KOPT-K1 (cell line): ENCODE results near the gene GJA3.

Experiments
- H3K27ac ChIP-seq: fragments of 200-600 bp; sonication (generic); 2 replicates; pipeline ENCODE4 v1.5.1; 2016; ENCODE audit warnings: antibody characterized with exemption, mild to moderate bottlenecking, low read depth, low read length; ENCODE audit not compliant: poor library complexity, severe bottlenecking
- H3K36me3 ChIP-seq: fragments of 200-600 bp; sonication (generic); 2 replicates; pipeline ENCODE4 v1.5.1; 2017; ENCODE audit warnings: antibody characterized with exemption, mild to moderate bottlenecking, low read length, moderate library complexity; ENCODE audit not compliant: insufficient read depth
- H3K9me3 ChIP-seq: fragments of 200-600 bp; sonication (generic); 2 replicates; pipeline ENCODE4 v1.5.1; 2017; ENCODE audit warnings: antibody characterized with exemption, low read length, mild to moderate bottlenecking; ENCODE audit not compliant: insufficient read depth, poor library complexity, severe bottlenecking

Gene GJA3

GRCh38 chr13:20109037-20109436 lies 51.8 kb downstream of the GJA3 start:
- Histone ChIP-seq H3K9me3 (no peaks in the 10 kb centered on the region), H3K27ac (no peak overlapping the region), H3K36me3 (no peaks in the 10 kb centered on the region)

GRCh38 chr13:20106742-20107141 lies 54.1 kb downstream of the GJA3 start:
- Histone ChIP-seq H3K36me3 (no peaks in the 10 kb centered on the region), H3K9me3 (no peaks in the 10 kb centered on the region), H3K27ac (no peak overlapping the region)

- H3K9me3 ChIP-seq, result no peaks in the 10 kb centered on the region
- no peaks in the 10 kb centered on the region for H3K36me3 ChIP-seq
- no peak overlapping the region for H3K27ac ChIP-seq
Measured at GRCh38 chr13:20105161-20105689, 55.6 kb downstream of the GJA3 start.

GRCh38 chr13:20102525-20103180 lies 58.2 kb downstream of the GJA3 start:
- Histone ChIP-seq H3K27ac (no peak overlapping the region), H3K9me3 (no peaks in the 10 kb centered on the region), H3K36me3 (no peaks in the 10 kb centered on the region)

GRCh38 chr13:20101467-20102316 lies 59.2 kb downstream of the GJA3 start:
- no peaks in the 10 kb centered on the region for H3K36me3 ChIP-seq
- no peaks in the 10 kb centered on the region for H3K9me3 ChIP-seq
- no peak overlapping the region for H3K27ac ChIP-seq

GRCh38 chr13:20099319-20099718 lies 61.5 kb downstream of the GJA3 start:
- Histone ChIP-seq H3K27ac (no peak overlapping the region), H3K36me3 (no peaks in the 10 kb centered on the region), H3K9me3 (no peaks in the 10 kb centered on the region)

- Histone ChIP-seq H3K27ac (no peak overlapping the region), H3K9me3 (no peaks in the 10 kb centered on the region), H3K36me3 (peaks cover 16% of the 10 kb centered on the region; the same call in 1 of the 2 replicates)
Measured at GRCh38 chr13:20093951-20094350, 66.9 kb downstream of the GJA3 start.

GRCh38 chr13:20090349-20090748 lies 70.5 kb downstream of the GJA3 start:
- Histone ChIP-seq H3K9me3 (no peaks in the 10 kb centered on the region), H3K36me3 (peaks cover 50% of the 10 kb centered on the region), H3K27ac (no peak overlapping the region)
